Adipose tissue (tissue), 3 donors: Measurements from ENCODE around the gene MAP1LC3B2. TPM values are rescaled to one million over a fixed set of nuclear protein-coding genes. Genes with fewer than 3 reads are reported as not detected.

Experiments used
- H3K27ac ChIP-seq: one replicate; pipeline ENCODE4 v1.5.1; 2013; ENCODE audit warnings: low read depth, low read length
- WGBS, 3 donors: extraction: QIAGEN DNeasy Blood & Tissue Kit; methylation state at CpG; one replicate each; pipeline ENCODE4 v1.1.7; 2013; 5-methylcytosine and 5-hydroxymethylcytosine counted together
- polyA plus RNA-seq, 3 donors: library from polyadenylated mRNA; stranded (reverse); fragments of 200-250 nt; gene quantifications; one replicate each; pipeline ENCODE4 v1.2.3, GENCODE V29; 2013
- donor health status: healthy with polysubstance abuse.
- donor health status: Bipolar disorder and iron deficiency.
- donor health status: healthy.

Gene MAP1LC3B2
- polyA plus RNA-seq, 3 donors: 0.44 to 1.5 (median 1.1) TPM

GRCh38 chr12:116624516-116624915, 65.3 kb downstream of the MAP1LC3B2 start:
- H3K27ac ChIP-seq: no peak overlapping the region
- WGBS, 3 donors: 48 to 84% (median 78%) methylated on average over 8 of the region's 8 CpGs

DNA sequence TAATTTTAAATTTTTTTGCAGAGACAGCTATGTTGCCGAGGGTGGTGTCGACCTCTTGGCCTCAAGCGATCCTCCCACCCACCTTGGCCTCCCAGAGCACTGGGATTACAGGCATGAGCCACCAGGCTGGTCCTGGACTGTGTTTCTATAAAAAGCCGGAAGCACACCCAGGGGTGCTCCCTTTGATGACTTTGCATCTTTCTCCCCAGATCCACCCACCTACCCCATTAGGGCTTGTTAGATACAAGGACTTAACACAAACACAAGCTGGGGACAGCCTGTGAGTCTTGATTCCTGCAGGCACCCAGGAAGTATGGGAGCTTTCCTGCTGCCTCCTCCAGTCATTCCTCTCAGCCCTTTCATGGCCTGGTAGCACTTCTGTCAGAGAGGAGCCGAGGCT, 67.0 kb downstream of the MAP1LC3B2 start:
- WGBS, 3 donors: 88 to 97% (median 93%) methylated on average over 5 of the region's 5 CpGs

More for the DNA sequence above, 67.0 kb downstream of the MAP1LC3B2 start:
- no peak overlapping the region for H3K27ac ChIP-seq

Other genes with a start within 250 kb of the MAP1LC3B2 start
- 10 to 100 TPM in 2 of 3 donors, 1 to 10 TPM in 1; 5.6 to 14.7 (median 12.4) TPM for gene SPRING1, start 178.7 kb downstream of the MAP1LC3B2 start, polyA plus RNA-seq
- under 1 TPM; 0.30 to 0.56 (median 0.47) TPM for gene RNFT2, start 178.9 kb downstream of the MAP1LC3B2 start, polyA plus RNA-seq